CD4-positive, alpha-beta T cell (primary cell): Measurements from ENCODE around the gene ATP8A2. TPM values are rescaled to one million over a fixed set of nuclear protein-coding genes. Genes with fewer than 3 reads are reported as not detected.

Experiments
- ATAC-seq: fragments of 200-7000 bp; cut with Tn5 transposase; one replicate; pipeline ENCODE4 v1.10.0; 2022; ENCODE audit warnings: mild to moderate bottlenecking; ENCODE audit not compliant: poor library complexity
- CTCF ChIA-PET: fragments of 350-600 bp; sonication (Branson Sonifier 250); formaldehyde crosslinking; loops from one replicate; lab custom pipeline; 2021; ENCODE audit warnings: antibody characterized with exemption, inconsistent platforms; lab: Charles Lee
- POLR2A ChIA-PET: fragments of 350-600 bp; sonication (Branson Sonifier 250); formaldehyde crosslinking; loops from one replicate; lab custom pipeline; 2021; ENCODE audit warnings: antibody characterized with exemption, inconsistent platforms; lab: Charles Lee
- DNase-seq, 14 experiments: peaks; one replicate each; pipeline ENCODE4 v3.0.0-alpha.2; 2013 to 2020; ENCODE audit warnings: mixed read lengths in 2 of 14
- H3K27ac ChIP-seq, 2 donors: one replicate each; pipeline versions ENCODE4 v1.5.1 to v1.7.0; 2013; ENCODE audit warnings: low read length in 2 of 2, low read depth in 1 of 2, mild to moderate bottlenecking in 1 of 2
- H3K27me3 ChIP-seq, 2 experiments: 1 replicate in 1 of 2; 2 replicates in 1 of 2; pipeline versions ENCODE4 v1.6.1 to v1.7.0; 2013; ENCODE audit warnings: low read length in 2 of 2, control low read depth in 1 of 2, mild to moderate bottlenecking in 1 of 2, moderate library complexity in 1 of 2; ENCODE audit not compliant: insufficient read depth in 2 of 2, control insufficient read depth in 1 of 2
- H3K36me3 ChIP-seq: one replicate; pipeline ENCODE4 v1.6.1; 2013; ENCODE audit warnings: low read length, control low read depth; ENCODE audit not compliant: insufficient read depth
- H3K4me1 ChIP-seq: one replicate; pipeline ENCODE4 v1.6.1; 2013; ENCODE audit warnings: low read length, control low read depth; ENCODE audit not compliant: insufficient read depth
- H3K4me3 ChIP-seq: one replicate; pipeline ENCODE4 v1.5.1; 2013; ENCODE audit warnings: mild to moderate bottlenecking, low read length, moderate library complexity
- H3K9me3 ChIP-seq, 2 experiments: 1 replicate in 1 of 2; 2 replicates in 1 of 2; pipeline versions ENCODE4 v1.6.1 to v1.7.0; 2013; ENCODE audit warnings: low read length in 2 of 2, mild to moderate bottlenecking in 2 of 2, control low read depth in 1 of 2, moderate library complexity in 1 of 2; ENCODE audit not compliant: control insufficient read depth in 1 of 2, insufficient read depth in 1 of 2
- H3K27ac Mint-ChIP-seq: one replicate; pipeline ENCODE4 v1.8.0; 2020; ENCODE audit warnings: mixed read lengths
- H3K27me3 Mint-ChIP-seq: one replicate; pipeline ENCODE4 v1.8.0; 2021; ENCODE audit warnings: mixed read lengths
- H3K36me3 Mint-ChIP-seq: one replicate; pipeline ENCODE4 v1.8.0; 2021; ENCODE audit warnings: low read depth, mixed read lengths
- H3K4me1 Mint-ChIP-seq: one replicate; pipeline ENCODE4 v1.8.0; 2021; ENCODE audit warnings: low read depth, mixed read lengths
- H3K4me3 Mint-ChIP-seq: one replicate; pipeline ENCODE4 v1.8.0; 2020; ENCODE audit warnings: mild to moderate bottlenecking, mixed read lengths
- H3K9me3 Mint-ChIP-seq: one replicate; pipeline ENCODE4 v1.8.0; 2020; ENCODE audit warnings: mixed read lengths
- intact Hi-C, 2 experiments: fragments of 100-400 bp; cut with DNase I in 1 of 2; cut with micrococcal nuclease in 1 of 2; formaldehyde crosslinking; loops; one replicate each; pipeline versions ENCODE4 v1.15.1 to v1.9.0; 2023 to 2025; cut with DNase I, micrococcal nuclease
- total RNA-seq, 174 experiments: library from RNA in 2 of 174; stranded (reverse) in 2 of 174; gene quantifications; one replicate each; pipeline ENCODE4 v1.2.3 and lab custom pipeline; 2021 to 2026
- TF ChIP-seq, protein P1 (sequence below): fragments of 200-600 bp; IDR thresholded peaks from one replicate; pipeline ENCODE4 v1.8.0; 2022; ENCODE audit warnings: antibody characterized with exemption, mild to moderate bottlenecking

The ATP8A2 gene
- total RNA-seq, 2 experiments from 2014 or later, result 0.22 to 0.36 TPM

DNA sequence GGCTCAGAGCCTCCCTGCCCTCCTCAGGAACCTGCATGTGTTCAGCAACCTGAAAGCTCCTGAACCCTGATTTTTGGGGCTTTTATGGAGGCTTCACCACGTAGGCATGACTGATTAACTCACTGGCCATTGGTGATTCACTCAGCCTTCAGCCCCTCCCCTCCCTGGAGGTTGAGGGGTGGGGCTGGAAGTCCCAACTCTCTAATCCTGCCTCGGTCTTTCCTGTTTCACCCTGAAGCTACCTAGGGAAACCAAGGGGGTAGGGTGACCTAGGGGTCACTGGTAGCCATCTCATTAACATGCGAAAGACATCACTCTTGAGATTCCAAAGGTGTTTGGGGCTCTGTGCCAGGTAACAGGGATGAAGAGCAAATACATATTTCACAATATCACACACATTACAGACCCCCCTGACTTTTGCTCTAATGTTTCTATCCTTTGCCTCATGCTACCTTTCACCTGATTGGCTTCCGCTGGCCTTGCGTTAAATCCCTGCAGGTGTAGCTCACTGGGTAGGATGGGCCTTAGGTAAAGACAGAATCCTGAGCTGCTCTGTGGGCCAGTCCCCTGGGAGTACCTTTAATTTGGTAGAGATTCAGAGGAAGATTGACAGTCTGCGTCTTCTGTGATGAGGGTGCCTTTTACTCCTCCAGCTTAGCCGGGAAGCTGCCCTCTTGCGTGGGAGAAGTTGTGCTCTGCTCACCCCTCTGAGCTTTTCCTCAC is 260.6 kb downstream of the ATP8A2 start:
- no peak overlapping the region for H3K4me3 Mint-ChIP-seq
- Histone ChIP-seq H3K9me3 (peaks cover 0 to 6% of the 10 kb centered on the region in 2 experiments), H3K4me3 (no peak overlapping the region), H3K4me1 (no peaks in the 10 kb centered on the region), H3K36me3 (no peaks in the 10 kb centered on the region), H3K27me3 (no peaks in the 10 kb centered on the region), H3K27ac (no peak overlapping the region)
- H3K27ac Mint-ChIP-seq, result no peak overlapping the region
- H3K4me1 Mint-ChIP-seq, result no peaks in the 10 kb centered on the region
- ChIA-PET CTCF (no interaction called here), POLR2A (no interaction called here)
- peaks cover 31% of the 10 kb centered on the region for H3K27me3 Mint-ChIP-seq
- intact Hi-C loops, result no loop called here
- DNase-seq (no peak), ATAC-seq (no peak)
- TF ChIP-seq, protein P1, sequence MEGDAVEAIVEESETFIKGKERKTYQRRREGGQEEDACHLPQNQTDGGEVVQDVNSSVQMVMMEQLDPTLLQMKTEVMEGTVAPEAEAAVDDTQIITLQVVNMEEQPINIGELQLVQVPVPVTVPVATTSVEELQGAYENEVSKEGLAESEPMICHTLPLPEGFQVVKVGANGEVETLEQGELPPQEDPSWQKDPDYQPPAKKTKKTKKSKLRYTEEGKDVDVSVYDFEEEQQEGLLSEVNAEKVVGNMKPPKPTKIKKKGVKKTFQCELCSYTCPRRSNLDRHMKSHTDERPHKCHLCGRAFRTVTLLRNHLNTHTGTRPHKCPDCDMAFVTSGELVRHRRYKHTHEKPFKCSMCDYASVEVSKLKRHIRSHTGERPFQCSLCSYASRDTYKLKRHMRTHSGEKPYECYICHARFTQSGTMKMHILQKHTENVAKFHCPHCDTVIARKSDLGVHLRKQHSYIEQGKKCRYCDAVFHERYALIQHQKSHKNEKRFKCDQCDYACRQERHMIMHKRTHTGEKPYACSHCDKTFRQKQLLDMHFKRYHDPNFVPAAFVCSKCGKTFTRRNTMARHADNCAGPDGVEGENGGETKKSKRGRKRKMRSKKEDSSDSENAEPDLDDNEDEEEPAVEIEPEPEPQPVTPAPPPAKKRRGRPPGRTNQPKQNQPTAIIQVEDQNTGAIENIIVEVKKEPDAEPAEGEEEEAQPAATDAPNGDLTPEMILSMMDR, result no peak
- no peaks in the 10 kb centered on the region for H3K9me3 Mint-ChIP-seq
- H3K36me3 Mint-ChIP-seq, result no peaks in the 10 kb centered on the region

DNA sequence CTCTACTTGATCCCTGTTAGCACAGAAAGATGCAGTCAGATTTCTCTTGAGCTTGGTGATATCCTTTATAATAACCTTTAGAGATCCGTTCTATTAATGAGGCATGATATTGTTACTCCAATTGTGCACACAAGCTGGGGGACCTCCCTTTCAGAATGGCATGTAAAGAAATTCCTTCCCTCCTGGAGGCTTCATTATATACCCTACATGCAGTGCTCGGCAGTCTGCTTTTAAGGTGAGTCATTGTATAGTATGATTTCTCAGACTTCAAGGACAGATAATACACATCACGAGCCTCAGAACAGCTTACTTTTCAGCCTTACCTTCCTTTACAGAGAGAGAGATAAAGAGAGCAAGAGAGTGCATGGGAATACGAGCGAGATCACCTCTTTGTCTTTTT is 261.3 kb downstream of the ATP8A2 start:
- Mint-ChIP-seq H3K27ac (no peak overlapping the region), H3K36me3 (no peaks in the 10 kb centered on the region), H3K4me1 (no peaks in the 10 kb centered on the region), H3K27me3 (peaks cover 26% of the 10 kb centered on the region), H3K9me3 (no peaks in the 10 kb centered on the region), H3K4me3 (no peak overlapping the region)
- CTCF ChIA-PET, result no interaction called here
- POLR2A ChIA-PET, result no interaction called here
- Histone ChIP-seq H3K27me3 (no peaks in the 10 kb centered on the region), H3K36me3 (no peaks in the 10 kb centered on the region), H3K4me1 (no peaks in the 10 kb centered on the region), H3K9me3 (peaks cover 0 to 9% of the 10 kb centered on the region in 2 experiments), H3K27ac (no peak overlapping the region), H3K4me3 (no peak overlapping the region)
- TF ChIP-seq, protein P1, result no peak
- DNase-seq (no peak), ATAC-seq (no peak)
- intact Hi-C loops, result no loop called here

DNA sequence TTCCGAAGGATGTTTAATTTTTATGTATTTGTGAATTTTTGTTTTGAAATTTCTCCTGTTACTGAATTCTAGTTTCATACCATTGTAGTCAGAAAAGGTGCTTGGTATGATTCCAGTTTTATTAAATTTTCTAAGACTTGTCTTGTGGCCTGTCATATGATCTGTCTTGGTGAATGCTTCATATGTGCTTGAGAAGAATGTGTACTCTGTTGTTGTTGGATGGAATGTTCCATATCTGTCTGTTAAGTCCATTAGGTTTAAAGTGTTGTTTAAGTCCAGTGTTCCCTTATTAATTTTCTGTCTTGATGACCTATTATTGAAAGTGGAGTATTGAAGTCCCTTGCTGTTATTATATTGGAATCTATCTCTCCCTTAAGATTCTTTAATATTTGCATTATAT is 273.9 kb downstream of the ATP8A2 start:
- no peak overlapping the region for H3K4me3 ChIP-seq
- peaks cover 0 to 3% of the 10 kb centered on the region in 2 experiments for H3K27me3 ChIP-seq
- H3K4me1 ChIP-seq, result no peaks in the 10 kb centered on the region
- H3K36me3 ChIP-seq, result no peaks in the 10 kb centered on the region
- no peak overlapping the region for H3K27ac ChIP-seq
- no peaks in the 10 kb centered on the region for H3K36me3 Mint-ChIP-seq
- H3K4me3 Mint-ChIP-seq, result no peak overlapping the region
- no peaks in the 10 kb centered on the region for H3K4me1 Mint-ChIP-seq
- H3K9me3 Mint-ChIP-seq, result peaks cover 10% of the 10 kb centered on the region
- H3K27me3 Mint-ChIP-seq, result peaks cover 7% of the 10 kb centered on the region
- POLR2A ChIA-PET, result no interaction called here
- no peak for DNase-seq
- intact Hi-C loops, result no loop called here
- H3K9me3 ChIP-seq, result peaks cover 7 to 11% of the 10 kb centered on the region in 2 experiments
- CTCF ChIA-PET, result no interaction called here
- TF ChIP-seq, protein P1, result no peak
- H3K27ac Mint-ChIP-seq, result no peak overlapping the region
- no peak for ATAC-seq
